Karpas-422 (cell line): ENCODE data around the gene TMEM163. TPM values are rescaled to one million over a fixed set of nuclear protein-coding genes. Genes with fewer than 3 reads are reported as not detected.
A peak's percentile ranks its signal among the peaks of the same experiment; 100 is the strongest.
"Not testable (repeated sequence)": the region's sequence is repeated elsewhere in the genome, so short reads cannot be mapped to it uniquely, and the experiment has no call there.

Experiments
- DNase-seq: peaks from one replicate; pipeline ENCODE4 v3.0.0-alpha.2; 2015
- H2AFZ ChIP-seq: fragments of 200-600 bp; sonication (generic); 2 replicates; pipeline ENCODE4 v1.6.1; 2014; ENCODE audit warnings: antibody characterized with exemption, low read length, mixed read lengths
- H3K27ac ChIP-seq: fragments of 200-600 bp; sonication (generic); 2 replicates; pipeline ENCODE4 v1.5.1; 2014; ENCODE audit warnings: mild to moderate bottlenecking, low read length, moderate library complexity
- H3K27me3 ChIP-seq: fragments of 200-600 bp; sonication (generic); 2 replicates; pipeline ENCODE4 v1.6.1; 2014; ENCODE audit warnings: low read length, mixed read lengths
- H3K36me3 ChIP-seq: fragments of 200-600 bp; sonication (generic); 2 replicates; pipeline ENCODE4 v1.6.1; 2014; ENCODE audit warnings: low read length, mixed read lengths; ENCODE audit not compliant: insufficient read depth
- H3K4me1 ChIP-seq: fragments of 200-600 bp; sonication (generic); 2 replicates; pipeline ENCODE4 v1.6.1; 2014; ENCODE audit warnings: mild to moderate bottlenecking, low read length, mixed read lengths
- H3K4me2 ChIP-seq: fragments of 200-600 bp; sonication (generic); 2 replicates; pipeline ENCODE4 v1.6.1; 2014; ENCODE audit warnings: low read length, low read depth, mild to moderate bottlenecking; ENCODE audit not compliant: poor library complexity, severe bottlenecking
- H3K4me3 ChIP-seq: fragments of 200-600 bp; sonication (generic); 2 replicates; pipeline ENCODE4 v1.5.1; 2014; ENCODE audit warnings: mild to moderate bottlenecking, antibody characterized with exemption, low read length, mixed read lengths
- H3K79me2 ChIP-seq: fragments of 200-600 bp; sonication (generic); 2 replicates; pipeline ENCODE4 v1.6.1; 2014; ENCODE audit warnings: mild to moderate bottlenecking, low read length, mixed read lengths
- H3K9ac ChIP-seq: fragments of 200-600 bp; sonication (generic); 2 replicates; pipeline ENCODE4 v1.6.0; 2014; ENCODE audit warnings: low read length
- H3K9me2 ChIP-seq: fragments of 200-600 bp; sonication (generic), shearing (Covaris generic); replicated peaks from 2 replicates; pipeline ENCODE4 v1.6.0; 2014; ENCODE audit warnings: mild to moderate bottlenecking, low read length, moderate library complexity; ENCODE audit not compliant: insufficient read depth
- H3K9me3 ChIP-seq: fragments of 300-700, 200-600 bp; sonication (generic); 2 replicates; pipeline ENCODE4 v1.6.1; 2014; ENCODE audit warnings: low read length, mixed read lengths
- H4K20me1 ChIP-seq: fragments of 200-600 bp; sonication (generic); 2 replicates; pipeline ENCODE4 v1.6.1; 2014; ENCODE audit warnings: mild to moderate bottlenecking, antibody characterized with exemption, low read length, low read depth; ENCODE audit not compliant: insufficient read depth
- total RNA-seq: library from RNA; depleted of rRNA; stranded (reverse); fragments of >200 nt; shearing (Covaris generic); gene quantifications from 2 replicates; pipeline ENCODE4 v1.2.3, GENCODE V29; 2014; ENCODE audit warnings: low replicate concordance

The TMEM163 gene
- total RNA-seq, 1 experiment from 2014 or later: 4.7 TPM

GRCh38 chr2:134623796-134624195 is 95.0 kb downstream of the TMEM163 start:
- peaks cover 6% of the 10 kb centered on the region for H3K9me3 ChIP-seq
- H3K9me2 ChIP-seq: no peaks in the 10 kb centered on the region
- H4K20me1 ChIP-seq: no peaks in the 10 kb centered on the region
- H3K9ac ChIP-seq: no peak overlapping the region
- H3K36me3 ChIP-seq: no peaks in the 10 kb centered on the region
- no peak overlapping the region for H2AFZ ChIP-seq
- H3K27me3 ChIP-seq: no peaks in the 10 kb centered on the region
- H3K4me2 ChIP-seq: no peak overlapping the region
- DNase-seq: no peak
- no peak overlapping the region for H3K4me3 ChIP-seq
- peaks cover 7% of the 10 kb centered on the region for H3K4me1 ChIP-seq
- no peaks in the 10 kb centered on the region for H3K79me2 ChIP-seq
- H3K27ac ChIP-seq: no peak overlapping the region

- Histone ChIP-seq H3K9me3 (peaks cover 9% of the 10 kb centered on the region), H3K9me2 (no peaks in the 10 kb centered on the region), H3K27ac (no peak overlapping the region), H3K9ac (no peak overlapping the region), H3K36me3 (no peaks in the 10 kb centered on the region), H3K4me1 (no peaks in the 10 kb centered on the region), H2AFZ (no peak overlapping the region), H3K79me2 (no peaks in the 10 kb centered on the region), H3K27me3 (no peaks in the 10 kb centered on the region), H3K4me2 (no peak overlapping the region), H3K4me3 (no peak overlapping the region), H4K20me1 (no peaks in the 10 kb centered on the region)
- no peak for DNase-seq
Observed at GRCh38 chr2:134623046-134623445, 95.8 kb downstream of the TMEM163 start.

- no peak overlapping the region for H2AFZ ChIP-seq
- no peak overlapping the region for H3K9ac ChIP-seq
- H3K79me2 ChIP-seq: no peaks in the 10 kb centered on the region
- no peak overlapping the region for H3K4me2 ChIP-seq
- no peaks in the 10 kb centered on the region for H4K20me1 ChIP-seq
- no peak for DNase-seq
- no peaks in the 10 kb centered on the region for H3K4me1 ChIP-seq
- H3K27me3 ChIP-seq: no peaks in the 10 kb centered on the region
- H3K9me3 ChIP-seq: peaks cover 9% of the 10 kb centered on the region
- no peaks in the 10 kb centered on the region for H3K9me2 ChIP-seq
- H3K27ac ChIP-seq: no peak overlapping the region
- H3K36me3 ChIP-seq: no peaks in the 10 kb centered on the region
- H3K4me3 ChIP-seq: no peak overlapping the region
Observed at GRCh38 chr2:134621939-134622705, 96.7 kb downstream of the TMEM163 start.

GRCh38 chr2:134619250-134619649 is 99.5 kb downstream of the TMEM163 start:
- H3K9me3 ChIP-seq: peaks cover 9% of the 10 kb centered on the region
- H3K4me2 ChIP-seq: no peak overlapping the region
- no peaks in the 10 kb centered on the region for H3K27me3 ChIP-seq
- no peak overlapping the region for H3K4me3 ChIP-seq
- no peaks in the 10 kb centered on the region for H3K79me2 ChIP-seq
- H3K4me1 ChIP-seq: no peaks in the 10 kb centered on the region
- no peak overlapping the region for H2AFZ ChIP-seq
- no peaks in the 10 kb centered on the region for H3K9me2 ChIP-seq
- no peak overlapping the region for H3K27ac ChIP-seq
- DNase-seq: no peak
- H4K20me1 ChIP-seq: no peaks in the 10 kb centered on the region
- no peaks in the 10 kb centered on the region for H3K36me3 ChIP-seq
- no peak overlapping the region for H3K9ac ChIP-seq

- H3K27ac ChIP-seq, H3K9me2 ChIP-seq, H3K4me3 ChIP-seq, H3K4me1 ChIP-seq, H3K79me2 ChIP-seq, H2AFZ ChIP-seq, H3K9ac ChIP-seq, H3K36me3 ChIP-seq, DNase-seq, H3K4me2 ChIP-seq, H3K27me3 ChIP-seq, H4K20me1 ChIP-seq: not testable (repeated sequence)
- peaks cover 18% of the 10 kb centered on the region for H3K9me3 ChIP-seq
Observed at GRCh38 chr2:134615480-134615879, 103.3 kb downstream of the TMEM163 start.

GRCh38 chr2:134611316-134611715 is 107.5 kb downstream of the TMEM163 start:
- Histone ChIP-seq H3K79me2 (no peaks in the 10 kb centered on the region), H3K4me2 (no peak overlapping the region), H3K27ac (no peak overlapping the region), H4K20me1 (no peaks in the 10 kb centered on the region), H3K27me3 (peaks cover 3% of the 10 kb centered on the region; the same call in 1 of the 2 replicates), H3K36me3 (no peaks in the 10 kb centered on the region), H3K4me1 (no peaks in the 10 kb centered on the region), H3K4me3 (no peak overlapping the region), H3K9ac (no peak overlapping the region), H2AFZ (no peak overlapping the region), H3K9me2 (no peaks in the 10 kb centered on the region), H3K9me3 (peaks cover 9% of the 10 kb centered on the region)
- peak; percentile 29 for DNase-seq

GRCh38 chr2:134610871-134611270 is 107.9 kb downstream of the TMEM163 start:
- H2AFZ ChIP-seq: no peak overlapping the region
- H3K9ac ChIP-seq: no peak overlapping the region
- no peak overlapping the region for H3K27ac ChIP-seq
- no peak overlapping the region for H3K4me2 ChIP-seq
- no peaks in the 10 kb centered on the region for H3K36me3 ChIP-seq
- DNase-seq: peak; percentile 9
- H3K4me1 ChIP-seq: no peaks in the 10 kb centered on the region
- H3K9me2 ChIP-seq: no peaks in the 10 kb centered on the region
- H4K20me1 ChIP-seq: no peaks in the 10 kb centered on the region
- H3K4me3 ChIP-seq: no peak overlapping the region
- H3K27me3 ChIP-seq: peaks cover 3% of the 10 kb centered on the region; the same call in 1 of the 2 replicates
- H3K79me2 ChIP-seq: no peaks in the 10 kb centered on the region
- H3K9me3 ChIP-seq: peaks cover 9% of the 10 kb centered on the region

GRCh38 chr2:134609924-134610513 is 108.8 kb downstream of the TMEM163 start:
- H3K9me3 ChIP-seq: peaks cover 9% of the 10 kb centered on the region
- no peak overlapping the region for H3K27ac ChIP-seq
- H3K4me1 ChIP-seq: no peaks in the 10 kb centered on the region
- peaks cover 3% of the 10 kb centered on the region; the same call in 1 of the 2 replicates for H3K27me3 ChIP-seq
- H3K9ac ChIP-seq: no peak overlapping the region
- no peaks in the 10 kb centered on the region for H3K9me2 ChIP-seq
- DNase-seq: peak; percentile 28
- no peaks in the 10 kb centered on the region for H4K20me1 ChIP-seq
- no peak overlapping the region for H3K4me3 ChIP-seq
- H2AFZ ChIP-seq: no peak overlapping the region
- no peaks in the 10 kb centered on the region for H3K36me3 ChIP-seq
- no peak overlapping the region for H3K4me2 ChIP-seq
- no peaks in the 10 kb centered on the region for H3K79me2 ChIP-seq
